OCI-LY7 (cell line): Measurements from ENCODE around the gene GEN1. TPM values are rescaled to one million over a fixed set of nuclear protein-coding genes. Genes with fewer than 3 reads are reported as not detected.

Source experiments
- BruUV-seq: library from RNA; stranded (reverse); fragments of 400-500 nt; replicated peaks from 2 replicates; lab custom pipeline; 2021; lab: Mats Ljungman, UMichigan
- CTCF ChIA-PET: fragments of 300-600 bp; sonication (Branson Sonifier 250); formaldehyde crosslinking; loops from one replicate; lab custom pipeline; 2022; ENCODE audit warnings: antibody characterized with exemption; ENCODE audit not compliant: unreplicated experiment; lab: Charles Lee
- POLR2A ChIA-PET: fragments of 300-600 bp; sonication (Branson Sonifier 250); formaldehyde crosslinking; loops from one replicate; lab custom pipeline; 2022; ENCODE audit warnings: antibody characterized with exemption; lab: Charles Lee
- DNase-seq: peaks from one replicate; pipeline ENCODE4 v3.0.0-alpha.2; 2015; ENCODE audit warnings: low spot score
- H2AFZ ChIP-seq: fragments of 200-600 bp; sonication (generic), shearing (Covaris generic); 2 replicates; pipeline ENCODE4 v1.6.1; 2014; ENCODE audit warnings: mild to moderate bottlenecking, antibody characterized with exemption, low read length, moderate library complexity
- H3K27ac ChIP-seq: fragments of 200-600 bp; sonication (generic); 2 replicates; pipeline ENCODE4 v1.5.1; 2014; ENCODE audit warnings: mixed run types, low read depth, mild to moderate bottlenecking, moderate library complexity, low read length, inconsistent platforms; ENCODE audit not compliant: poor library complexity, severe bottlenecking
- H3K36me3 ChIP-seq: fragments of 200-600 bp; sonication (generic); 2 replicates; pipeline ENCODE4 v1.6.1; 2014; ENCODE audit warnings: mild to moderate bottlenecking, antibody characterized with exemption, low read length, moderate library complexity, mixed read lengths; ENCODE audit not compliant: insufficient read depth
- H3K4me1 ChIP-seq: fragments of 200-600 bp; sonication (generic); 2 replicates; pipeline ENCODE4 v1.5.1; 2014; ENCODE audit warnings: mild to moderate bottlenecking, low read length; ENCODE audit not compliant: insufficient read depth, poor library complexity, severe bottlenecking
- H3K4me2 ChIP-seq: fragments of 200-600 bp; sonication (generic); 2 replicates; pipeline ENCODE4 v1.6.1; 2014; ENCODE audit warnings: mild to moderate bottlenecking, low read length
- H3K4me3 ChIP-seq: fragments of 200-600 bp; sonication (generic); 2 replicates; pipeline ENCODE4 v1.5.1; 2014; ENCODE audit warnings: mild to moderate bottlenecking, low read depth, low read length; ENCODE audit not compliant: poor library complexity, severe bottlenecking
- H3K79me2 ChIP-seq: fragments of 200-600 bp; sonication (generic); 2 replicates; pipeline ENCODE4 v1.6.1; 2016; ENCODE audit warnings: low read depth, mild to moderate bottlenecking, low read length, moderate library complexity, mixed read lengths; ENCODE audit not compliant: insufficient read depth
- H3K9me2 ChIP-seq: fragments of 200-600 bp; sonication (generic); 2 replicates; pipeline ENCODE4 v1.6.1; 2016; ENCODE audit warnings: mild to moderate bottlenecking, low read length, mixed read lengths; ENCODE audit not compliant: insufficient read depth
- H3K9me3 ChIP-seq: fragments of 200-600 bp; sonication (generic); 2 replicates; pipeline ENCODE4 v1.6.1; 2014; ENCODE audit warnings: mild to moderate bottlenecking, mixed run types, low read length, mixed read lengths
- H4K20me1 ChIP-seq: fragments of 200-600 bp; sonication (generic); 2 replicates; pipeline ENCODE4 v1.6.1; 2014; ENCODE audit warnings: mild to moderate bottlenecking, antibody characterized with exemption, low read length, moderate library complexity, mixed read lengths; ENCODE audit not compliant: insufficient read depth
- CTCF ChIP-seq: fragments of 200-600 bp; sonication (generic); conservative IDR thresholded peaks from 2 replicates; pipeline ENCODE4 v1.5.1; 2014; ENCODE audit warnings: mild to moderate bottlenecking, antibody characterized with exemption, low read length, moderate library complexity, mixed read lengths
- EZH2phosphoT487 ChIP-seq: fragments of 200-600 bp; sonication (generic); IDR thresholded peaks from 2 replicates; pipeline ENCODE4 v1.6.1; 2018; ENCODE audit warnings: low read depth, borderline replicate concordance, mild to moderate bottlenecking, mixed run types, antibody characterized with exemption, low read length, moderate library complexity, mixed read lengths
- intact Hi-C: fragments of 100-400 bp; cut with micrococcal nuclease; formaldehyde crosslinking; loops from one replicate; pipeline ENCODE4 v1.10.0; 2022; ENCODE audit not compliant: unreplicated experiment
- total RNA-seq, 2 experiments: library from RNA; depleted of rRNA in 1 of 2; stranded (reverse); fragments of >200 nt in 1 of 2; shearing (Covaris generic) in 1 of 2; gene quantifications; 2 replicates each; pipeline ENCODE4 v1.2.3, GENCODE V29; 2014 to 2022

Gene GEN1
- total RNA-seq, 2 experiments from 2014 or later: 52.5 to 112 TPM

- no peak overlapping the region for H3K4me3 ChIP-seq
- H3K27ac ChIP-seq: no peak overlapping the region
- H3K4me1 ChIP-seq: no peaks in the 10 kb centered on the region
- no peaks in the 10 kb centered on the region for H3K9me3 ChIP-seq
- POLR2A ChIA-PET: interaction anchor here (0.6 to 1.6 kb wide), 7 partner anchors 10 to 73 kb away, joined by 3 to 9 read pairs (median 3); partner anchors contain the start of genes GEN1 and SMC6
- H3K4me2 ChIP-seq: no peak overlapping the region
- BruUV-seq: no TSS peak
- H3K36me3 ChIP-seq: peaks cover 94% of the 10 kb centered on the region
- DNase-seq: no peak
- intact Hi-C loops: no loop called here
- CTCF ChIA-PET: no interaction called here
- H4K20me1 ChIP-seq: no peaks in the 10 kb centered on the region
- no peak overlapping the region for H2AFZ ChIP-seq
- TF ChIP-seq EZH2phosphoT487 (no peak), CTCF (no peak)
- no peaks in the 10 kb centered on the region for H3K9me2 ChIP-seq
- H3K79me2 ChIP-seq: no peaks in the 10 kb centered on the region
These were observed 20.3 kb upstream of the GEN1 start for GRCh38 chr2:17733599-17733998.

DNA sequence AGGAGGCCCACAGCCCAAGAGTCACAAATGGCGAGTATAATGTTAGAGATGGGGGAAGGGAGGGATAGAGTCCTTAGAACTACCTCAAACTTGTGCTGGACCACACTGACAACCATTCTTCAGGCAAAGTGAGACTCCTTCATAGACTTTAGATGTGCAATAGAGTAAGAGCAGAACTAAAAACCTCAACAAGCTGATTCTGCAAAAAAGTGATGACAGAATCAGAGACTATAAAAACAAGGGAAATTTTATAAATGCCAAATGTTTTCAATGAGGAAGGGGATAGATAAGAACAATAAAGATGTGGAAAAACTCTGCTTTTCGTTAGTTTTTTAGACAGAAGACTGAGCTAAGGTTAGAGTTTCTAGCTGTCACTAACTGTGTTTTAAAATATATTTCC is 18.1 kb upstream of the GEN1 start:
- Histone ChIP-seq H3K4me2 (no peak overlapping the region), H3K27ac (no peak overlapping the region), H3K4me1 (no peaks in the 10 kb centered on the region), H3K79me2 (no peaks in the 10 kb centered on the region), H3K4me3 (no peak overlapping the region), H4K20me1 (no peaks in the 10 kb centered on the region), H3K9me2 (no peaks in the 10 kb centered on the region), H3K36me3 (peaks cover 97% of the 10 kb centered on the region), H3K9me3 (no peaks in the 10 kb centered on the region), H2AFZ (no peak overlapping the region)
- intact Hi-C loops: no loop called here
- no peak for TF ChIP-seq CTCF
- TF ChIP-seq EZH2phosphoT487: no peak
- CTCF ChIA-PET: no interaction called here
- no TSS peak for BruUV-seq
- no peak for DNase-seq
- POLR2A ChIA-PET: interaction anchor here (0.8 to 1.4 kb wide), 4 partner anchors 11 to 53 kb away, joined by 3 to 5 read pairs (median 4); partner anchors contain the start of gene GEN1

DNA sequence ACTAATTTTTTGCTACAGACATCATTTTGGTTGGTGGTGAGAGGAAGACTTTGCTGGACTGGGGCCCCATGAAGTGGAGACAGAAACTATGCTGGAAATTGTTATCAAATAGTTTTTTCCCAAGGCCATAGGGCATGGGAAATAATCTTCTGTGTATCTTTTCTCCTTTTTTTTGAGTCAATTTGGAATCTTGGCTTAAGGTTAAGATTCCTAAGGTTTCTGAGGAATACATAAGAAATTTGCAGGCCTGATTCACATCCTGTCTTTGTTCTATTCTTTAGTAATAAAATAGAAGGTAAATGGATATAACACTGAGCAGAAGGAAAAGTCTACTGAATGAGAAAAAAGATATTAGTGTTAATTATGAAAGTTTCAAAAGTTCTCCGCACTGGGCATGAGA is 16.9 kb upstream of the GEN1 start:
- no peak overlapping the region for H3K4me3 ChIP-seq
- DNase-seq: no peak
- H3K4me1 ChIP-seq: no peaks in the 10 kb centered on the region
- H3K9me3 ChIP-seq: no peaks in the 10 kb centered on the region
- no peaks in the 10 kb centered on the region for H3K79me2 ChIP-seq
- no peaks in the 10 kb centered on the region for H3K9me2 ChIP-seq
- H3K36me3 ChIP-seq: peaks cover 97% of the 10 kb centered on the region
- intact Hi-C loops: no loop called here
- H3K4me2 ChIP-seq: no peak overlapping the region
- ChIA-PET POLR2A (interaction anchor here (1.1 to 1.4 kb wide), 2 partner anchors 17 to 86 kb away, joined by 3 to 5 read pairs; partner anchors contain the start of gene GEN1), CTCF (no interaction called here)
- BruUV-seq: no TSS peak
- H4K20me1 ChIP-seq: no peaks in the 10 kb centered on the region
- TF ChIP-seq CTCF (no peak), EZH2phosphoT487 (no peak)
- H2AFZ ChIP-seq: no peak overlapping the region
- no peak overlapping the region for H3K27ac ChIP-seq
